ENCODE measurements around the gene DEDD.

- TF ChIP-seq POLR2A (IDR thresholded peaks at IDR 0.05; ENCODE audit: low read depth, low read length) (no peak), POLR2AphosphoS5 (IDR thresholded peaks at IDR 0.05; ENCODE audit: low read depth, low read length) (no peak)
Observed at GRCh38 chr1:161076410-161076809, 56.1 kb downstream of the DEDD start.
